Skeletal muscle tissue (tissue), 4 donors: ENCODE data around the gene HEMGN. TPM values are rescaled to one million over a fixed set of nuclear protein-coding genes. Genes with fewer than 3 reads are reported as not detected.
"Not testable (repeated sequence)": the region's sequence is repeated elsewhere in the genome, so short reads cannot be mapped to it uniquely, and the experiment has no call there.

Experiments used
- H3K27ac ChIP-seq: one replicate; pipeline ENCODE4 v1.7.0; 2013; ENCODE audit warnings: mild to moderate bottlenecking, low read depth, low read length, inconsistent platforms
- H3K27me3 ChIP-seq, 3 donors: one replicate each; pipeline ENCODE4 v1.7.0; 2013; ENCODE audit warnings: low read length in 3 of 3; ENCODE audit not compliant: control insufficient read depth in 3 of 3, insufficient read depth in 3 of 3
- H3K36me3 ChIP-seq, 3 donors: one replicate each; pipeline ENCODE4 v1.7.0; 2013; ENCODE audit warnings: low read length in 3 of 3; ENCODE audit not compliant: control insufficient read depth in 3 of 3, insufficient read depth in 3 of 3
- H3K4me1 ChIP-seq, 3 donors: one replicate each; pipeline ENCODE4 v1.7.0; 2013; ENCODE audit warnings: low read length in 3 of 3, mild to moderate bottlenecking in 3 of 3; ENCODE audit not compliant: control insufficient read depth in 3 of 3, insufficient read depth in 3 of 3
- H3K4me3 ChIP-seq, 3 donors: one replicate each; pipeline ENCODE4 v1.7.0; 2013; ENCODE audit warnings: low read length in 3 of 3
- H3K9ac ChIP-seq, 3 donors: one replicate each; pipeline ENCODE4 v1.7.0; 2013; ENCODE audit warnings: low read length in 3 of 3, mild to moderate bottlenecking in 3 of 3, moderate library complexity in 2 of 3, low read depth in 1 of 3
- H3K9me3 ChIP-seq, 3 donors: one replicate each; pipeline ENCODE4 v1.7.0; 2013; ENCODE audit warnings: low read length in 3 of 3; ENCODE audit not compliant: control insufficient read depth in 3 of 3
- total RNA-seq: library from RNA; depleted of rRNA; stranded (reverse); fragments of >200 nt; gene quantifications from one replicate; pipeline ENCODE4 v1.2.3, GENCODE V29; 2014
- donor health status: Osteomylitis.

HEMGN gene
- total RNA-seq, 1 donor from 2014 or later, result 7.3 TPM

- Histone ChIP-seq H3K27ac (peak overlapping the region; percentile 41), H3K36me3 (no peaks in the 10 kb centered on the region), H3K4me1 (peaks cover 12 to 32% (median 19%) of the 10 kb centered on the region in 3 donors), H3K27me3 (no peaks in the 10 kb centered on the region), H3K9ac (peak overlapping the region; percentile 5 to 19 (median 10)), H3K4me3 (peak overlapping the region in 1 of 3 donors; percentile 34), H3K9me3 (no peaks in the 10 kb centered on the region)
Observed at GRCh38 chr9:97980918-97981845, 43.2 kb upstream of the HEMGN start.

DNA sequence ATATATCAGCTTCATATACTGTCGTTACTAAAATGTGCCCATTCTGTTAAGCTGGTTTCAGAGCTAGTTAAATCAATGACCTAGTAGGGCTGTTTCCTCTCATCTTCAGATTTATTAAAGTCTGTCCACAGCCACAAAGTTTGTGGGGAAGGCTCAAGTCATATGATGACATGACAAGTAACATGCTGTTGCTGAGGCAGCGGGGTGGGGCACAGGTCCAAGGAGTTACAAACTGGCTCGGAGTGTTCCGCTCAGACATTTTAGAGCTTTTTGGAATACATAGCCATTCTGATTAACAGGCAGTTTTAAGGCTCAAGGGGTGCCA lies 42.5 kb upstream of the HEMGN start:
- peak overlapping the region; percentile 41 for H3K27ac ChIP-seq
- no peaks in the 10 kb centered on the region for H3K36me3 ChIP-seq
- H3K27me3 ChIP-seq, result no peaks in the 10 kb centered on the region
- H3K4me3 ChIP-seq, result no peak overlapping the region
- peak overlapping the region in 1 of 3 donors; percentile 11 for H3K9ac ChIP-seq
- no peaks in the 10 kb centered on the region for H3K9me3 ChIP-seq
- peaks cover 11 to 24% (median 17%) of the 10 kb centered on the region in 3 donors for H3K4me1 ChIP-seq

DNA sequence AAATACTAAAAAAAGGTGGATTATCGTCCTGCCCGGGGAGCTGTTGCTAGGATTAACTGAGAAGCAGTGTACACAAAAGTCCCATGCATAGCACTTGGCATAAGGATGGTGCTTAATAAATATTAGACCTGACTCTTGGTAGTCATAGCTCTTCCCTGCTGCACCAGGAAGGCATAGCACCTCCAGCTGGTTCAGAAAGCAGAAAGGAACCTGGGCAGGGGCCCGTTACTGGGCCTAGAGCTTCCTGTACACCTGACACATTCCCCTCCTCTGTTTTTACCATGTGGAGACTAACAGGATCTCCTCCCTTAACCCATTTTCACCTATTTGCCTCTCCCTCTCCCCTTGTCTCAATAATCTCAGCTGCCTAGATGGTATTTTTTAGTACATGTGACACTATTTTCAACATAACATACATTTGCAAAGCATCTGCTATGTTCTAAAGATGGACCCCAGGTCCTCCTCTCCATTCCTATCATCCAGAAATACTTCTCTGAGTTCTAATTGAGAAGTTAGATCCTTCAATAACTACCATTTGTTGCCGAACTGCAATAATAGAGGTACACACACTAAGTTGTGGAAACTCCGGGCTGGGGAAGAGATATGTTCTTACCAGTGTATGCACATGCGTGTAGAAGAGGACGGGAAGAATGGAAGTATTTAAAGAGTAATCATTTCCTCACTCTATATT lies 42.0 kb upstream of the HEMGN start:
- no peaks in the 10 kb centered on the region for H3K27me3 ChIP-seq
- H3K9ac ChIP-seq, result no peak overlapping the region

DNA sequence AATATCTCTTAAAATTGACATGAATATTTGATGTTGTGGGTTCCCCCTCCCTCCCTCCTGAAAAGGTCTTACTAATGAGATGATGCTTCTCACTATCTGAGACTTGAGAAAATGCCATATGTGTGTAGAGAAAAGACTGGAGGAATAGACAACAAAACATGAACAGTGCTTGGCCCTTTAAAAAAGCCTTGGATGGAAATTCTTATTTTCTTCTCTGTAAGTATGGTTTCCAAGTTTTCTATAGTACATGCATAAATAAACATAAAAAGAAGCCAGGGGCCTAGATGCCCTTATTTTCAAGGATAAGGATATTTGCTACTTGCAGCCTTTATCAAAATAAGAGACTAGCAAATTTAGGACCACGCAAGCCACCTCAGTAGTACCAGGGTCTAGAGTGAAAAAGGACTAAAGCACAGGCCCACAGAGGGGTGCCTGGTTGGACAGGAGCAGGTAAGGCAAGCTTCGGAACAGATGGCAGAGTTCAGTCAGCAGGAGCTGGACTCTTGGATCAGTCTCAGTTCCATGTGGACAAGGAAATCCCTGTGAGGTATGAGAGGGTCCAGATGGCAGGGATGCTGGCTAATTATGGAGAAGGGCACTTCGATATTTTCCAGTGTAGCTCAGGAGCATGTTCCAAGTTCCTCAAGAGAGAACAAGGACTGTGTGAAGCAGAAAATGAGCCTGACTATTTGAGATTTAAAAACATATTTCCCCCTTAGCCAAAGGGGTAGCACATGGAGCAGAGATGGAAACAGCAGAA lies 40.6 kb upstream of the HEMGN start:
- Histone ChIP-seq H3K9ac (no peak overlapping the region), H3K4me1 (peaks cover 11 to 20% (median 17%) of the 10 kb centered on the region in 3 donors), H3K4me3 (no peak overlapping the region), H3K9me3 (no peaks in the 10 kb centered on the region), H3K36me3 (no peaks in the 10 kb centered on the region), H3K27me3 (no peaks in the 10 kb centered on the region), H3K27ac (no peak overlapping the region)

More for the DNA sequence above, 42.0 kb upstream of the HEMGN start:
- H3K9me3 ChIP-seq, result no peaks in the 10 kb centered on the region
- H3K27ac ChIP-seq, result no peak overlapping the region
- H3K4me3 ChIP-seq, result no peak overlapping the region
- H3K36me3 ChIP-seq, result no peaks in the 10 kb centered on the region
- H3K4me1 ChIP-seq, result peaks cover 11 to 20% (median 17%) of the 10 kb centered on the region in 3 donors

DNA sequence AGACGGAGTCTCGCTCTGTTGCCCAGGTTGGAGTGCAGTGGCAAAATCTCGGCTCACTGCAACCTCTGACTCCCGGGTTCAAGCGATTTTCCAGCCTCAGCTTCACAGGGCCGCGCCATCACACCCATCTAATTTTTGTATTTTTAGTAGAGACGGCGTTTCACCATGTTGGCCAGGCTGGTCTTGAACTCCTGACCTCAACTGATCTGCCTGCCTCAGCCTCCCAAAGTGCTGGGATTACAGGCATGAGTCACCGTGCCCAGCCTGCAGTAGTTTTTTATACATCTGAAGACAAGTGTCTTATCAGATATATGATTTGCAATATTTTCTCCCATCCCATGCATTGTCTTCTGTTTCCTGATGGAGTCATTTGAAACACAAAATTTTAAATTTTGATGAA lies 38.7 kb upstream of the HEMGN start:
- not testable (repeated sequence) for H3K27ac ChIP-seq, H3K9me3 ChIP-seq, H3K27me3 ChIP-seq, H3K4me3 ChIP-seq, H3K9ac ChIP-seq, H3K36me3 ChIP-seq
- peaks cover 5 to 15% (median 13%) of the 10 kb centered on the region in 3 donors for H3K4me1 ChIP-seq

DNA sequence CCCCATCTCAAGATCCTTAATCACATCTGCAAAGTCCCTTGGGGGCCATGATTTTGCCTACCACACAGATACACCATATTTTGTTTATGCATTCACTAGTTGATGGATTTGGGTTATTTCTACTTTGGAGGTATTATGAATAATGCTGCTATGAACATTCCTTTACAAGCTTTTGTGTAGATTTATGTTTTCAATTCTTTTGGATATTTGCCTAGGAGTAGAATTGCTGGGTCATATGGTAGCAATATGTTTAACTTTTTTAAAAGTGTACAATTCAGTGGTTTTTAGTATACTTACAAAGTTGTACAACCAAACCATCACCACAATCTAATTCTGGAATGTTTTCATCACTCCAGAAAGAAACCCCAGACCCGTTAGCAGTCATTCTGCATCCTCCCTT lies 37.4 kb upstream of the HEMGN start:
- Histone ChIP-seq H3K4me3 (no peak overlapping the region), H3K9ac (no peak overlapping the region), H3K27ac (no peak overlapping the region), H3K27me3 (peaks cover 0 to 5% (median 0%) of the 10 kb centered on the region in 3 donors), H3K36me3 (no peaks in the 10 kb centered on the region), H3K9me3 (no peaks in the 10 kb centered on the region), H3K4me1 (peaks cover 0 to 2% (median 2%) of the 10 kb centered on the region in 3 donors)

- Histone ChIP-seq H3K27ac (no peak overlapping the region), H3K36me3 (no peaks in the 10 kb centered on the region), H3K4me1 (no peaks in the 10 kb centered on the region), H3K9ac (no peak overlapping the region), H3K4me3 (no peak overlapping the region), H3K9me3 (no peaks in the 10 kb centered on the region), H3K27me3 (peaks cover 0 to 5% (median 0%) of the 10 kb centered on the region in 3 donors)
Observed at GRCh38 chr9:97972753-97973152, 34.8 kb upstream of the HEMGN start.

- no peaks in the 10 kb centered on the region for H3K4me1 ChIP-seq
- H3K9ac ChIP-seq, result no peak overlapping the region
- H3K9me3 ChIP-seq, result no peaks in the 10 kb centered on the region
- no peak overlapping the region for H3K27ac ChIP-seq
- no peak overlapping the region for H3K4me3 ChIP-seq
- peaks cover 0 to 5% (median 2%) of the 10 kb centered on the region in 3 donors for H3K27me3 ChIP-seq
- H3K36me3 ChIP-seq, result no peaks in the 10 kb centered on the region
Observed at GRCh38 chr9:97970165-97970564, 32.2 kb upstream of the HEMGN start.

DNA sequence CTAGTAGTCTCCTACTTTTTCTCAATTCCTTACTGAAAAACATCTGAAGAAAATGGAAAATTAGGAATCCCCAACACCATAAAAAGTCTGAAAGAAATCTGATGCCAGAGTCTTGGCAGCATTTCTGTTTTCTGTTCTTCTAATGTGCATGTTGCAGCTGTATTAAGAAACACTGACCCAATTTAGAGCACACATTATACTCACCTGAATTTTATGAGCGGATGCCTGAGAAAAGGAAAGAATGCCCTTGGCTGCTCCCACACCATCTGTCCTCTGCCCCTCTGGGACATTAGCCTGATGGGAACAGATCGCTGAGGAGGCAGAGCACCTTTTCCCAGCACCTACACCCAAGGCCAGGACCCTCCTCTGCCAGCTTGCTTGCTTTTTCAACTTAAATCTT lies 31.0 kb upstream of the HEMGN start:
- H3K4me3 ChIP-seq, result no peak overlapping the region
- H3K27me3 ChIP-seq, result peaks cover 0 to 5% (median 3%) of the 10 kb centered on the region in 3 donors
- H3K36me3 ChIP-seq, result no peaks in the 10 kb centered on the region
- no peak overlapping the region for H3K27ac ChIP-seq
- no peak overlapping the region for H3K9ac ChIP-seq
- no peaks in the 10 kb centered on the region for H3K4me1 ChIP-seq
- H3K9me3 ChIP-seq, result no peaks in the 10 kb centered on the region
